NCI-H69 (cell line): ENCODE results near the gene FBXL7.
A peak's percentile ranks its signal among the peaks of the same experiment; 100 is the strongest.

Experiments
- DNase-seq: peaks from one replicate; lab custom pipeline; 2025; lab: John Stamatoyannopoulos, UW

The FBXL7 gene

DNA sequence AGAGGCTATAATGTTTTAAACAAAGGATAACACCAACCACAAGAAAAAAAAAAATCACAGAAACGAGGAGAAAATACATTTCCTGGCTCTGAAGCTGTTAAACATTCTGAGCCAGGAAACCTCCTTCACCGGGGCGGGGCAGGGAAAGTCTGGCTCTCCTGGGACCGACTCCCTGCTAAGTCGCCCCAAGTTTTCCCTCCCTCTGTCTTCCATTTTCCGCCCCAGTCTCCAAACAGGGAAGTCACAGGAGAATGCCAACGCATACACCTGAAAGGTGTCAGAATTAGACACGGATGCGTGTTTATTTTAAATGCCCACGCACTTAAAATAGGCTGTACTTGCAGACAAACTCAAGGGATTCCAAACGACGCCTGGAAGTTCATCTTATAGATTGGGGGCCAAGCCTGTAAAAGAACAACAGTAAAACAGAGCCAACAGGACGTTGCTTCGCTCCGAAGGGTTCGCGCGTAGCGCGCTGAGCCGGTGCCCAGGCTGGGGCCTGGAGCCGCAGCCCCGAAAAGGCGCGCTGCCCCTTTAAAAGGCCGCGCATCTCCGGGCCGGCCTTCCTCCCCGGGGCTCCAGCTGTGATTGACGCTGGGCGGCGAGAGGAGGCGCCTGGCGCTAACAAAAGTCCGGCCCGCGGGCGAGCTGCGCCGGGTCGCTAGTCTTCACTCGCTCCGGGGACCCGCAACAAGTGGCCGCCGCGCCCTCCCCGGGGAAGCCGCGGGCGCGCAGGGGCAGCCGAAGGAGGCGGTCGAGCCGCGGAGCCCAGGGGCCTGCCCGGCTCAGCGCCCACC, at the start of gene FBXL7:
TSS of gene FBXL7 (plus strand) at position 653 of the 797 bp plus-strand sequence.
- peak; percentile 80 for DNase-seq

DNA sequence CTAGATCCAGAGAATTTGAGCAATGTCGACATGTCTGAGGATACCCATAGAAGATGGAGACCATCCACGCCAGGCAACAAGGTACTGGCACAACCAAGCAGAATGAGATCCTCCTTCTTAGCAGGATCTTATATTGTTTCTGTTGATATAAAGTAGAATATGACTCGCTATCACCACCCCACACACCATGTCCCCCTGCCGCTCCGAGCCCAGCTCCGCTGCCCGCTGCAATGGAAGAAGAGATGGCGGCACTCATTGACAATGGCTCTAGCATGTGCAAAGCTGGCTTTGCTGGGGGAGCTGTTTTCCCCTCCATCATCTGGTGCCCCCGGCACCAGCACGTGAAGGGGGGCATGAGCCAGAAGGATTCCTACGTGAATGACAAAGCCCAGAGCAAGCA, 49.5 kb upstream of the FBXL7 start:
- DNase-seq = no peak

DNA sequence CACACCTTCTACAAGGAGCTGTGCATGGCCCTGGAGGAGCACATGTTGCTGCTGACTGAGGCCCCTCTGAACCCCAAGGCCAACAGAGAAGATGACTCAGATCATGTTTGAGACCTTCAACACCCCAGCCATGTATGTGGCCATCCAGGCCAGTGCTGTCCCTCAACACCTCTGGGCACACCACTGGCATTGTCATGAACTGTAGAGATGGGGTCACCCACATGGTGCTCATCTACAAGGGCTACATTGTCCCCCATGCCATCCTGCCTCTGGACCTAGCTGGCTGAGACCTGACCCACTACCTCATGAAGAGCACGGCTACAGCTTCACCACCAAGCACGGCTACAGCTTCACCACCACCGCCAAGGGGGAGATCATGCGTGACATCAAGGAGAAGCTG, 49.0 kb upstream of the FBXL7 start:
- no peak for DNase-seq

DNA sequence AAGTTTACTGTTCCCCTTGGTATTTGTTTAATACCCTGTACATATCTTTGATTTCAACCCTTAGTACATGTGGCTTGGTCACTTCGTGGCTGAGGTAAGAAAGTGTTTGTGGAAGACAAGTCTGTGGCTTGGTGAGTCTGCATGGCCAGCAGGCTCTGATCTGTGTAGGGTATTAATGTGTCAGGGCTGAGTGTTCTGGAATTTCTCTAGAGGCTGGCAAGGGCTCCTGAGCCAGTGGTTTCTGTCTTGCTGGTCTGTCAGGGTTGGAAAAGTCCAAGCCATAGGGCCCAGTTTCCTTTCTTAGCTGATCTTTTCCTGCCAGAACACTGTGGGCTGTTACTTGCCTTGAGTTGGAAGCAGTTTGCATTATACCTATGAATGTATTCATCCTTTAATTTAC, 48.0 kb upstream of the FBXL7 start:
- no peak for DNase-seq

DNA sequence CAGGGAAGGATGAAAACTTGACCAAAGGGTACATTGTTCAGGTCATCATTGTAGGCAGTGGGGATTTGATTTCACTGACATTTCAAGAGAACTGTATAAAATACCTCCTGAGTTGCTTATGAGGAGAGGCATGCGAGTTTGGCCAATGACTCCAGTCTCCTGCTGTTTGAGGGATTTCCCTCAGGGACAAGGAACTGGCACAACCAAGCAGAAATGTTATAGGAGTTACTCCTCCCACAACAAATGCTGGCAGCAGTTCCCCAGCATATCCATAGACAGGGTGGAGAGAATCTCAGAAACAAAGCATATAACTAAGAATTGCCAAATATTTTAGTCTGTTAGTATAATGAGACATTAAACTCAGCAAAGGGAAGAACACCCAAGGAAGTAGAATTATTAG, 47.2 kb upstream of the FBXL7 start:
- DNase-seq = no peak

DNA sequence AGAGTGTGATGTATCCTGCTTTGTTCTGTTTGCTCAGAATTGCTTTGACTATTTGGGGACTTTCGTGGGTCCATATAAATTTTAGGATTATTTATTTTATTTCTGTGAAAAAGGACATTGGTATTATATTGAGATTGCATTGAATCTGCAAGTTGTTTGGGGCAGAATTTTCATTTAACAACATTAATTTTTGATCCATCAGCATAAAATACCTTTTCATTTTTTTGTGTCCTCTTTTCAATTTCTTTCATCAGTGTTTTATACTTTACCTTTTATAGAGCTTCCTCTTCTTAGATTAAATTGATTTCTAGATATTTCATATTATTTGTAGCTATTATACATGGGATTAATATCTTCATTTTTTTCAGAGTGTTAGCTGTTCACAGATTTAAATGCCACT, 40.8 kb upstream of the FBXL7 start:
- DNase-seq = no peak

DNA sequence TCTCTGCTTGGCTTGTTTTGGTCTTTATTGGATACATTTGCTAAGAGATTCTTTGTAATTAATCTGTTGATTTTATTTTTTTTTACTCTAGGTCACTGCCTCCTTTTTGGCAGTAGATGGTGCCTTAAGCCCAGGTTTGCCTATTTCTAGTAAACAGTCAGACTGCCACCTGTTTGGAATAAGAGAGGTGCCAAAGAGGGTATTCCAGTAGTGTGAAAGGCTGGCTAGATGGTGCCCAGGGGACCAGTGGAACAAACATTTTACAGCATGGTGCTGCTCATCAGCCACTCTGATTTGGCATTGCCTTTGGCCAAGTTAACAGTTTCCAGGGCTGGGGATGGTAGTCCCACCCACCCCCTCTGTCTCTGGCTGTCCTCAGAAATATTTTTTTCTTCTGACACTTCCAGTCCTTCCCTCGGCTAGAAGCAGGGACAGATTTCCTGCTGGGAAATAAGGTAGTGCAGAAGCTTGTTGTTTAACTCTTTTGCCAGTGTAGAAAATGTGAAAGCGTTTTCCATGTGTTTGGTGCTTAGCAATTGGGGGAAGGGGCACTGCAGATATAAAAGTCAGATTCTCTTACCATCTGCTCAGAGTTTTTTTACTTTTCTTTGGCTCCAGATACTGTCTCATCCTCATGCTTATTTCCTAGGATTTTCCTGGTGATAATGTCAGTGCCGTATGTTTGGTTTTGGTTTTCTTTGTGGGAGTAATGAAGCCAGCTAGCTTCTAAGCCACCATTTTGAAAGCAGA, 36.6 kb upstream of the FBXL7 start:
- DNase-seq = peak; percentile 28

DNA sequence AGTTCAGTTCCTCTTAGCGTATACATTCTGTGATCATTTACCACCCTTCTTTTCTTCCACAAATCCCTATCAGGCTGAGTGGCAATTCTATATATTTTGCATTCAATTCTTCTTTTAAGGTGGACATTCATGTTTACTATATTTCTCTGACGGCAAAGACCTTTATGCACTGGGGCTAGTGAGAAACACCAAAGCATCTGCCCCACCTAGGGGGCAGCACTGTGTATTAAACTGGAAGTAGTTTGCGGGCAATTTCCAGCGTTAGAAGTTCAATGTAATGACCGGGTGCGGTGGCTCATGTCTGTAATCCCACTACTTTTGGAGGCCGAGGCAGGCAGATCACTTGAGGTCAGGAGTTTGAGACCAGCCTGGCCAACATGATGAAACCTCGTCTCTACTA, 27.9 kb upstream of the FBXL7 start:
- DNase-seq = no peak

DNA sequence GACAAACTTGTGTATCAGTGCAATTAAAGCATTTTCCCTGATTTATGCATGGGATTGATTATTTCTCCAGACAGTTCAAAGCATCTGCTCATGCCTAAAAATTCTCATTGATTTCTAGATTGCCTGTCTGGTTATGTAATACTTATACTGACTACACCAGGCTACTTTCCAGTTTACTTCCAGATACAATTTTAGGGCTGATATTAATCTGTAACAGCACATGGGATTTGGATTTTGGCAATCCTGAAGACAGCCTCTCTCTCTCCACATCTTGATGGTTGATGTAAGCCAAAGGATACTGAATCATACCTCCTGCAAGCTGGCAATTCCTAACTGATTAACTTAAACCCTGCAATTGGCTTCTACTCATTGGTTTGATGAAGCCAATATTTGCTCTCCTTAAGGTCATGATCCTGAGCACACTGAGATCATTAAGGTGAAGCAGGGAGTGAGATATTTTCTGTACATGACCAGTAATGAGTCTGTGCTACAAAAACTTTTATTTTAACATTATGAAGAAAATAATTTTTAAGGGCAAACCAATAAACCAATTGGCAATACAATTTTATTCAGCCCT, 25.7 kb upstream of the FBXL7 start:
- DNase-seq = no peak

DNA sequence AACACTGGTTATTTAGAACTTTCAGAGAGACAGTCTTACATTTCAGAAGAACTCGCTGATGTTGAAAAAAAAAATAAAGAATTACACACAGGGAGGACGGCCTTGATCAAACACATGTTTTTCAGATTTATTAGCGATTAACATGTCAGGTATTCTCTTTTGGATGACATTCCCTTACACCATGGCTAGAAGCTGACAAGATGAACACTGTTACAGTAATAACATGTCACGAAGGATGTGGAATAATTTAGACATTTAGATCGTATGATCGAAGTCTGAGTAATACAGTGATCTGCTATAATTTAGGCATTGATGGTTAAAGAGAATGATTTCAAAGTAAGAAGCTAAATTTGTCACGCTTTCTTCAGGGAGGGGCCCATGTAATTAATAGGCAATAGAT, 24.6 kb upstream of the FBXL7 start:
- DNase-seq = no peak

DNA sequence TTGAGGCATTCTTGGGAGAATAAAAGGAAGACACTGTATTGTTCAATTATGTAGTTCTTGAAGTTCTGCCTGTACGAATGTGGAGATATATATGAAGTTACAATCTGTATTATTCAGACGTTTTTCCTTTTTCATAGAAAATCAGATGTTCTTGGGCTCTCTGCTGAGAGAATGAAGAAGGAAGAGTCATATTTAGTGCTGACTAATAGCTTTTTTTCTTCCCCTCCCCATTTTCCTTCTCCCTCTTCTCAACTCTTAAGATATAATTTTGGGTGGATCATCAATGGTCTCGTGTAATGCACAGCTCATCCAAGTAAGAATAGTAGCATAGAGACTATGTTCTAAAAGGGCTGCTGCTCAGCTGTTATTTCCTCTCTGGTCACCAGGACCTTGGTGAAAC, 23.0 kb upstream of the FBXL7 start:
- DNase-seq = no peak

DNA sequence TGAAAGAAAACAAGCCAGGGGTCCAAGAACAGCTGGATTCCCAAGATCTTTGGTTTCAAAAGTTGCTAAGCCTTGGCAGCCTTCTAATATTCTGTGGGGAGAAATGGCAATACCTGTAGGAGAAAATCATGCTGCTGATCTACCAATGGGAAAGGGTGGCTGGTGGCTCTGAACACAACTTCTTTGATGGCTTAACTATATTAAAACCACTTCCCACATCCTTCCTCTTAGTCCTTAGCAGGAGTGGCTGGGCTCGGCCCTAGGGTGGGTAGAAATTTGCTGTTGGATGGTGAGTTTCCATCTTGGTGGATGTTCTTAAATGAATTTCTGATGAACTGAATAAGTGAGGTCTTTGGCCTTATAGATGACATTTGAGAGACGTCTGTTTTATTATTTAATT, 19.5 kb upstream of the FBXL7 start:
- no peak for DNase-seq

DNA sequence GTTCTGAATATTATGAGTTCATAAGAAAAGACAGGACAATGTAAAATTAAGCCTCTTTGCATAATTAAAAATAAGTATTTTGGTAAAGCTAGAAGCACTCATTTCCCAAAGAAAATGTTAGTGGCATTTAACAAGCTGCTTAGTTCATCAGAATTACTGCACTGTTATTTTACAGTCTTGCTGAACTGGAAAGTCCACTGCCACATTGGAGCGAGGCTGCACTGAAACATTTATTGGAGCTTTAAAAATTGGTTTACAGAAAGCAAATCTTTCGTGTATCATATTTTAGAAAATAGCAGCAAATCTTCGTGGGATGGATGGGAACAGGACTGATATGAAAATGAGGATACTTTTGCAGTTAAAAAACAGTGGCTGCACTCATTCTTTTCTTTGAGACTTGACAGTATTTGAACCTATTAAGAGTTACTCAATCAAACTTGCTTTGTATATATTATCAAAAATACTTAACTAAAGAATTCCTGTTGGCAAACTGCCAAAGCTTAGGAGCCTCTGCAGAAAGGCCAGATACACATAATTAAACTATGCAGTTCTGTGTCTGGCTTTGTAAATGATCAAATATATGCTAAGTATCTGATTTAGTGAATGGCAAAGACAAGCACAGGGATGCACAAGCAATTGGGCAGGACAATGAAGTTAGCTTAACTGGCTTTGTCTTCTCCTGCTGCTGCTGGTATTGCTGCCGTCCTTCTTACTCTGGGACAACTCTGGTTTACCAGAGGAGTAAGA, 16.5 kb upstream of the FBXL7 start:
- no peak for DNase-seq

DNA sequence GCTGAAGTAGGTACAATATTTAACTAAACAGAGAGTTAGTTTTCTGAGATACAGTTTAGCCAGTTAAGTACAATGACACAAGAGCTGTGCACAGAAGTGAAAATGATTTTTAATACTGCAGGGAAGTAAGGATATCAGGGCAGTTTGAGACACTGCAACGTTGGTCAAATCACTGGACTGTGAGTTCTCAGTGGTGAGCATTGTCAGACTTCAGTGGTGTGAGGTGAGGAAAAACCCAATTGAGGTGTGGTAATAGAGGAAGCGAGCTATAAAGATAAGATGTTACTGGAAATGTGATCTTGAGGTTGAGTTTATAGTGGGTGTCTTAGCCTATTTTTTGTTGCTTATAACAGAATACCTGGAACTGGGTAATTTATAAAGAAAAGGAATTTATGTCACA, 12.8 kb upstream of the FBXL7 start:
- DNase-seq = no peak

DNA sequence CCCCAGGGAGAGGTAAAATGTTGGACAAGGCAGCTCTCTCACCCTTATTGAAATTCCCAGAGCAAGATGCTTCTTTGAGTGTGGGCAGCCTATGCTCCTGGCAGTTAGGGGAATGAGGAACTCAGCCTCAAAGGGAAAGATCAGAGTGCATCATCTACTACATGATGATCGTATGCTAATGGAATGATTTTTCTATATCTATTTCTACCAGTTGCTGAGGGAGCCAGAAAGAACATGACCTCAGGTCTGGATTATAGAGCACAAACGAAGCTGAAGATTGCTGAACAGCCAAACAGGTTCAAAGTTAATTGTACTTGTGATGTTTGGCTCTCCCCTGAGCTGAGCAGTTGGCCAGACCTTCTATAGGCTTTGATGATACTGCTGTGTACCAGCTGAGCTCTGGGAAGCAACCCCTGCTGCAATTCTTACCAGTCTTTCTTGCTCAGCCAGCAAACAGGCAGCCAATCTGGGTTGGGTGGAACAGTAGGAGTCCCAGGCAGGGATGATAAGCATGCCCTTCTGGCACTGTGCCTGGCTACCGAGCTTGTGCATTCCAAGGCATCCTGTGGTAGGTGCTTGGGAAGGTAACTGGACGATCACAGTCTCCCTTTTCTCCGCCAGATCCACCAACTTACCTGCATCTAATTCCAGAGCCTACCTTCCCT, 10.3 kb upstream of the FBXL7 start:
- DNase-seq = no peak

DNA sequence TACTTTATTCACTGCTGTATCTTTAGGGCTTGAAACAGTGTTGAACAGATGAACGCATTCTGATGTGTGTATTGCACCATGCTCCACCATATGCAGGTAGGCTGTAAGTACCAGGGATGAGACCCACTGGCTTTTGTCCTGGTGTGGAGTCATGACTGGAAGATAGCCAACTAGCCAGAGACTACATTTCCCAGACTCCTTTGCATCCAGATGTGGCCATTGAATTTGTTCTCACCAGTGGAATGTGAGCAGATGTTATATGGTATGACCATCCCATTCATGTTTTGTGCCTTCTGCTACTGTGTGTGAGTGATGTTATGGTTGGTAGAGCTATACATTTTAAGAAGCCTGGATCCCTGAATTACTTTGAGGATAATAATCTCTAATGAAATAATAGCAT, 7.4 kb upstream of the FBXL7 start:
- no peak for DNase-seq

DNA sequence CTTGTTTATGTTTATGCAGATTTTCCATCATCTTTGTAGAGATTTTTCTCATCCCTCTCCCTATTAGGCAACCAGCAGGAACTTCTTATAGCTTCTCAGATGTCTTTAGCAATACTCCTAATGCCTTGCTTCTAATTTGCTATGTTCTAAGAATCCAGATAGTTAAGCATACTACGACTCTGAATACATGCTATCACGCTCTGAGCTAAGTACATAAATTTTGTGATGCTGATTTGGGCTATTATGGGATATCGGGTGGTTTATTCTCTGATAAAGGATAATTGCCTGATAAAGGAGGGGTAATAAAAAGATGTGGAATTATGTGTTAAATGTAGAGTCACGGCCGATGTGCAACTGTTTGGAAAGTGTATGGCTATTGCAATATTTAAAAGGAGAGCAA, 6.5 kb upstream of the FBXL7 start:
- no peak for DNase-seq

DNA sequence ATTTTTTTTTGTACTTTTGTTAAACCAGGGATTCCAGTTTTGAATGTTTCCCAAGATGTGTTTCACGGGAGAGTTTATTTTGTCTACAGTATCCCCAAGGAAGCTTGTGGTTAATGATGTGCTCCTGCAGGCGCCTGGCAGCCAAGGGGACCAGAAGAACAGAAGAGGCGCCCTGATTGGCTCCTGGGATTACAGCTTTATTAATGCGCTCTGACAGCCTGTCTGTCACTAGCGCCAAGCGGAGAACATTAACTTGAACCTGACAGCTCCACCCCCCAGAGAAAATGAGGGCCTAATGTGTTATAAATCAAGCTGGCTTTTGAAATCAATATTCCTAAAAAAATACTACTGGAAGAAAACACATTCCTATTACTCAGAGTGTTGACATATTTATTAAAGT, 5.0 kb upstream of the FBXL7 start:
- peak; percentile 14 for DNase-seq

DNA sequence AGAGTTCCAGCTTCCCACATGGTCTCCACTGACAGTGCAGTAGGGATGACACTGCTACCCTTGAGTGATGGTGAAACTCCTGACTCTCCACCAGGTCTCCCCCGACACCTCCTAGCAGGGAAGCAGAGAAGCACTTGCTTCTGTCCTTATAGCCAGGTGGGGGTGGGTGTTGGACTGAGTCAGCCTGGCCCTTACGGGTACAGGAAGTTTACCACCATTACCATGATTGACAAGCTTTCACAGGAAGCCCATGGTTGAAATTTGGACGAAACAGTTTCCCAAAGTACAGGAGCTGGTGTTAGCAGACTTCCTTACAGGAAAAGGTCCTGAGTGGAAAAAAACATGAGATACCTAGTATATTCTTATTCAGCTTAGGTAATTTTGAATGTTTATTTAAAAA, 3.1 kb upstream of the FBXL7 start:
- no peak for DNase-seq

DNA sequence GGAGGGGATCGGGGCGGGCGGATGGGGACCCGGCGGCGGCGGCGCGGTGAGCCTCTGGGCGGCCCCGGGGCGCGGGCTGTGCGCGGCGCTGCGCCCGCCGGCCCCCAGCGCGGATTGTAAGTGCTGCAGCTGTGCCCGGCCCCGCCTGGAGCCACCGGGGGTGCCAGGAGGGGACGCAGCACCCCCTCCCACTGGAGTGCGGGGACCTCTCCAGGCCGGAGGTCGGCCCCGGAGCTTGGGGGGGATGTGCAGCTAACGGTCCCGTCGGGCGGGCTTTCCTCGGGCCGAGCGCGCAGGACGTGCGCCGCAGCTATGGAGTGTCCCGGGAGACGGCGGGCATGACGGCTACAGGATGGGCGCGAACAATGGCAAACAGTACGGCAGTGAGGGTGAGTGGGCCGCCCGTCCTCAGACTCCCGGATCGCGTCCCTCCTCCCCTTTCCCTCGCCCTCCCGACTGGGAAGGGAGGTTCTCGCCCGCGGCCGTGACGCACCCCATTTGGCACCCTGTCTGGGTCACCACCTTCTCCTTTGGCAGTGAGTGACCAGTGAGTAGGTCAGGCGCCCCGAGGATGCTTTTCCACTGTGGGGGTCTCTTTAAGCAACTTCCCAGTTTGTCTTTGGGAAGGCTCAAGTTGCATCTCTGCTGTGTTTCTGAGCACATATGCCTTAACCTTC, 483 bp downstream of the FBXL7 start:
- peak; percentile 30 for DNase-seq

DNA sequence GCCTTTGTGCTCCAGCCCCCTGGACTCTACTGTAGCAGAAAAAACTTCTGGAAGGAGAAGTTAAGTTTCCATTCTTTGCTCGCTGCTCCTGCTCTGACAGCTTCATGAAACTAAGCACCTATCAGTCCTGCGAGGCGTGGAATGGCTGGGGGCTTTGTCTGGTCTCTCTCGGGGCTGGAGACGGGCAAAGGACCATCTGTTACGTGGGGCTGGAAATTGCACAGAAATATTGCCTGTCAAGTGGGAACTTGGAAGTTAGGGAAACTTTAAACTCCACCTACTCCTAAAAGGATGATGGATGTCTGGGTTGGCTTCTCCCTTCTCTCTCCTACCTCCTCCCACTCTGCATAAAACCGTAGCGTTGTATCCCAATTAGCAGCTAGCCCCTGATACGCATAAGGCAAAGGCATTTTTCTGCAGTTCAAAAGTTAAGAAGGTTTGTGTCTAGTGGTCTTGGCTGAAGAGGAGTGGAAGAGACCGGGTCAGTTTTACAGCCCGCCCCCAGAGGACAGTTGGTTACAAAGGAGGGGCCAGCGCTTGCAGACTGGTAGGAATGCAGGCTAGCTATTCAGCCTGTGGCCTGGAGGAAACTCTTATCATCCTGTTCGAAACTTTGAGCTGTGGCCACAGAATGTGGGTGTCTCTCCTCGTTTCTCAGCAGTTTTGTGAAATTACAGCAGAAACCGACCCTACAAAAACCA, 1.3 kb downstream of the FBXL7 start:
- DNase-seq = no peak
